Motor neuron (in vitro differentiated cells): ENCODE results near the gene KLHL25. TPM values are rescaled to one million over a fixed set of nuclear protein-coding genes. Genes with fewer than 3 reads are reported as not detected.
A peak's percentile ranks its signal among the peaks of the same experiment; 100 is the strongest.

Experiments used
- ATAC-seq, 8 experiments: fragments of 200-7000 bp; cut with Tn5 transposase; replicated peaks in 6 of 8; 2 replicates each; pipeline ENCODE4 v1.8.0; 2021; ENCODE audit warnings: mild to moderate bottlenecking in 8 of 8, moderate library complexity in 8 of 8
- H3K27ac ChIP-seq, 2 donors: fragments of 250-450 bp; sonication (Bioruptor Pico); 2 replicates each; pipeline ENCODE4 v1.9.0; 2021; ENCODE audit warnings: antibody characterized with exemption in 2 of 2, mild to moderate bottlenecking in 2 of 2, moderate library complexity in 1 of 2
- H3K4me1 ChIP-seq, 2 donors: fragments of 250-450 bp; sonication (Bioruptor Pico); replicated peaks in 1 of 2; 2 replicates each; pipeline ENCODE4 v1.6.1; 2021; ENCODE audit warnings: antibody characterized with exemption in 2 of 2, mild to moderate bottlenecking in 2 of 2, moderate library complexity in 1 of 2
- H3K4me3 ChIP-seq, 5 donors: fragments of 250-450 bp; sonication (Bioruptor Pico); 2 replicates each; pipeline ENCODE4 v1.9.0; 2021; ENCODE audit warnings: antibody characterized with exemption in 5 of 5, mild to moderate bottlenecking in 5 of 5, moderate library complexity in 4 of 5
- WGBS, 10 experiments: fragments of 450-650 bp; shearing (Covaris generic); methylation state at CpG; one replicate each; pipeline ENCODE4 v1.0.0; 2022; 5-methylcytosine and 5-hydroxymethylcytosine counted together
- in situ Hi-C, 9 experiments: fragments of 400-800 bp; cut with MboI; loops; one replicate each; pipeline ENCODE4 v1.15.0; 2021; ENCODE audit warnings: low sequenced_read_pairs in 9 of 9, low pct_unique_long_range_greater_than_20kb in 2 of 9; ENCODE audit not compliant: unreplicated experiment in 9 of 9
- total RNA-seq, 8 experiments: library from RNA; unstranded; fragments of 300-600 nt; gene quantifications; 2 replicates each; pipeline versions ENCODE4 v1.2.3 to v1.2.4, GENCODE V29; 2022

The KLHL25 gene
- total RNA-seq, 8 experiments from 2014 or later, result 1.1 to 19.2 (median 8.5) TPM

DNA sequence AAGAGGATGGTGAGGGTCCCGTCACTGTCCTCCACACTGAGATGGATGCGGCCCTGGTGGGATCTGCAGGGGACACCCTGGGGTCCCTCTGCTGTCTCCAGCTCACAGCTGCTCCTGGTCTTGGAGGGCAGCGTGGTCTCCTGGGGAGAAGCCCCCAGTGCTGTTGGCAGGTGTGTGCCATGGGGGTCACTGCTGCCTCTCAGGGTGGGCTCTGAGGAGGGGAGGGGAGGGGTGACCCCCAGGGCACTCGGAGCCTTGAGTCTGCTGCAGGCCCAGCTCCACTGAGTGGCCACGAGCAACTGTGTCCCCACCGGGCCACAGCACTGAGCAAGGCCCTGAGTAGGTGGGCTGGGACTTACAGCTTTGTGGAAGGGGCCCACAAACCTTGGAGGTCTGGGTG, 34.7 kb downstream of the KLHL25 start:
- H3K4me3 ChIP-seq, result no peak overlapping the region
- in situ Hi-C loops, result no loop called here
- 100% methylated on average over 1 of the region's 6 CpGs; no CpG with 5 or more reads in 9 of the 10 experiments for WGBS, 10 experiments
- no peak for ATAC-seq
- no peak overlapping the region for H3K27ac ChIP-seq
- peaks cover 0 to 34% of the 10 kb centered on the region in 2 donors for H3K4me1 ChIP-seq

DNA sequence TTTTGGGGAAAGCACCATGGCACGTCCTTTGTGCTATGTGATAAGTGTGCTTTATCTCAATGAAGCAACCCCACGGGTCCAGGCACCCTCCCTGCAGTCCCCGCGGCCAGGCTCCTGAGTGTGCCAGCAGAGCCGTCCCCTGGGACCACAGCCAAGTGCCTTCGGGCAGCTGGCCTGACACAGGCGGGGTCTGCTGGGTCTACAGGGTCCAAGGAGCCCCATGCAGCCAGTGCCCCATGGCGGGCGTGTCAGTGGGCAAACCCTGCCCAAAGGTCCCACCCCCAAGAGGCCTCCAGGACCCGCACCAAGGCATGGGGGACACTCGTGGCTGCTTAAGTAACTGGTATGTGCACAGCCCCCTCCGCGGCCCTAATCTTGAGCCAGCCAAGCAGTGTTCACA, 35.3 kb downstream of the KLHL25 start:
- in situ Hi-C loops, result no loop called here
- 56 to 93% (median 80%) methylated on average over 1 to 6 of the region's 13 CpGs; no CpG with 5 or more reads in 6 of the 10 experiments for WGBS, 10 experiments
- Histone ChIP-seq H3K27ac (no peak overlapping the region), H3K4me1 (peaks cover 0 to 30% of the 10 kb centered on the region in 2 donors), H3K4me3 (no peak overlapping the region)
- no peak for ATAC-seq

DNA sequence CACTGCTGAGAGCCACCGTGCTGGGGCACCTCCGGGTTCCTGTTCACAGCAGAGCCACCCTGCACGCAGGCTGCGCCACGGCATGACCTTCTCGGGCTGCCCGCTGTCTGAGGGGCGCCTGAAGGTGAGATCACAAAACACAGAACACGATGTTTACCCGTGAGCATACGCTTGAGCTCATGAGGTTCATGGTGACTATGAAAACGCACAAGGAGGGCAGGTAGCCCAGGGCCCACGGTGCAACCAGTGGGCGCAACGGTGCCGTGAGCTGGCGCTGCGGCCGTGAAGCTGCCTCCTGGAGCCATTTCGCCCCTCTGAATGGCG, 36.1 kb downstream of the KLHL25 start:
- no peak for ATAC-seq
- Histone ChIP-seq H3K4me3 (no peak overlapping the region), H3K4me1 (peaks cover 0 to 25% of the 10 kb centered on the region in 2 donors), H3K27ac (no peak overlapping the region)
- WGBS, 10 experiments, result 90 to 100% (median 97%) methylated on average over 2 to 14 of the region's 21 CpGs; no CpG with 5 or more reads in 4 of the 10 experiments
- in situ Hi-C loops, result no loop called here

DNA sequence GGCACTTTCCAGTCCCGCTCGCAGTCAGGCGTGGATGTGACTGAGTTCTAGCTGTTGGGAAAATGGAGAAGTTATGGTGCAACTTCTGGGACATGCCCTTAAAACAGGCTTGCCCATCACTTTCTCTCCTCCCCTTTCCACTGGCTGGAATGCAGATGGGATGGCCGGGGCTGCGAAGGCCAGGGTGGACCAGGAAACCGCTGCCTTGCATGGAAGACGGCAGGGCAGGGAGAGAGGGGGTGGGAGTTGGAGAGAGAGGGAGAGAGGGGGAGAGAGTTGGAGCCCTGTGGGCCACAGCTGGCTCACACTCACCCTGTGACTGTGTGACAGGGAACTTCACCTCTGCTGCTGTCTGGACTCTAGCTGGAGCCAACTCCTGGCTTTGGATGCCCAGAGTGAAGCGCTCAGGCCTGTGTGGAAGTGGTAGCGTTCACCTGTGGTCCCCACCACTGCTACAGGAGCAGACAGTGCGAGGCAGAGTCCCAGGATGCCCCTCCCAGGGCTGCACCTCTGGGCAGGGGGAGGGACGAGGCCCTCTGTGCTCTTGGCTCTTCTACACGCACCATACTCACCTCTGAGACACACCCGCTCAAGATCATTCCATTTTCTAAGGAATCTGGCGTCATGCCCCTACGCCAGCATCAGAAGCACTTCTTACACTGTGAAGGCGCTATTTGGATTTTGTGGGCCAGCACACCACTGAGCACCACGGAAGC, 36.6 kb downstream of the KLHL25 start:
- H3K4me1 ChIP-seq, result peaks cover under 1 to 26% of the 10 kb centered on the region in 2 donors
- in situ Hi-C loops, result no loop called here
- no peak for ATAC-seq

DNA sequence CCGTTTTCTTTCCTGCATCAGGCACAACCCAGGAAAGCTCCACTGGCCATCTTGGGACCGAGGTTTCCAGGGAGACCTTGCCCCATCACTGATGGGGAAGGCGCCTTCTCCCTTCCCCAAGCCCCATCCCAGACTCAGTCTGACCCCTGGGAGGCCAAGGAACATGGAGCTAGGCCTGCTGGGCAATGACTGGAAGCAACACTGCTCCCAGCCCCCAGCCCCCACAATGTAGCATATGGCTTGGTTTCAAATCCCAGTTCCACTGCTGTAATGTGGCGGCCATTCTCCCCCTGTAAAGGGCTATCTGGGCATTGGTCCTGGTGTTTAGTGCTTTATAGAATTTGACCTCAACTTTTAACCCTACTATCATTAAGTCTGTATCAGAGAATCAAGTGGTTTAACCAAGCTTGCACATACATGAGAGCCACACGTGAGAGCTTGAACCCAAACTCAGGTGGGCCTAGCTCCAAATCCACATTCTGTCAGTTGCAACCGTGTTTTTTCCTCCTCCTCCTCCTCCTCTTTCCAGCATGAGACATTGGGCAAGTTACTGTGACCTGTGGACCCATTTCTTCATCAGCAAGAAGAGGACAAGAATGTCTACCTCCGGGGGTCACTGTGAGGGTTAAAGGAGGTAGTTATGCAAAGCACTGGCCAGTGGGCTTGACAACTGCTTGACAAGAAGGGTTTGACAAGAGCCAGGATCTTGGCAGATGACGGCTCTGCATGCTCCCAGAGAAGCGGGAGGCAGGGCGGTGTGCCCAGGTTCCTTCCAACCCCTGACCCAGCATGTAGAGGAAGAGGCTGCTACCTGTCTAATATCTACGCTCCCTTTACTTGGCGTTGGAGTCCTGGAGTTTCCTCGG, 37.4 kb downstream of the KLHL25 start:
- no peak overlapping the region for H3K4me3 ChIP-seq
- peaks cover 8 to 28% of the 10 kb centered on the region in 2 donors for H3K4me1 ChIP-seq
- H3K27ac ChIP-seq, result no peak overlapping the region
- no peak for ATAC-seq
- WGBS, 10 experiments, result 97 to 100% (median 100%) methylated on average over 1 to 6 of the region's 13 CpGs; no CpG with 5 or more reads in 5 of the 10 experiments
- in situ Hi-C loops, result no loop called here

More for the DNA sequence above, 36.6 kb downstream of the KLHL25 start:
- no peak overlapping the region for H3K27ac ChIP-seq
- WGBS, 10 experiments, result 70 to 100% (median 94%) methylated on average over 2 to 6 of the region's 17 CpGs; no CpG with 5 or more reads in 6 of the 10 experiments
- no peak overlapping the region for H3K4me3 ChIP-seq

DNA sequence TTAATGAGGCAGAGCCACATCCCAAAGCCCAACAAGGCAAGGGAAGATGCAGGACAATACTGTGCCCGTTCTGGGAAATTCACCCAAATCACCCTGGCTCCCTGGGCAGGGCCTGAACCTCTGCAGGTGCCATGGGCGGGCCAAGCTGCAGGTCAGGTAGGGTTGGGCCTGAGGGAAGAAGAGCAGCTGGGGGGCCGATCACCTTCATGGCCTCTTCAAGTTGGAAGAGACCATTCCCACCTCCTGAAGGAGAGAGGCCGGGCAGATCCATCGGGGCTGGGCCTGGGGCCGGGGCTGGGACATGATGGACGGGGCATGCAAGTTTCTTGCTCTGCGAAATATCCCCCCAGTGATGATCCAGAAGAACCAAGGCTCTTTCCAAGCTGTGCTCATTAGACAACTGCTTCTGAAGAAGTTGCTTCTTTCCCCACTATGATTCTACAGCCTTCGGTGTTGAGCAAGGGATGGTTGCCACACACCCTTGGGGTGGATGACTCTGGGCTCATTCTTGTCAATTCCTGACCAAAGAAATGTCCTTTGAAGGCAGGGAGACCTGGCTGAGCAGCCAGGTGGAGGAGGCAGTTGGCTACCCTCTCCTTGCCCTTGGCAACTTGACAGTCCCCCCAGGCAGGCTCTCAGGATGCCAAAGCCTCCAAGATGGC, 38.2 kb downstream of the KLHL25 start:
- in situ Hi-C loops, result no loop called here
- Histone ChIP-seq H3K27ac (no peak overlapping the region), H3K4me3 (no peak overlapping the region), H3K4me1 (peaks cover 15 to 27% of the 10 kb centered on the region in 2 donors)
- no peak for ATAC-seq
- WGBS, 10 experiments, result 43 to 83% (median 76%) methylated on average over 1 of the region's 9 CpGs; no CpG with 5 or more reads in 6 of the 10 experiments

DNA sequence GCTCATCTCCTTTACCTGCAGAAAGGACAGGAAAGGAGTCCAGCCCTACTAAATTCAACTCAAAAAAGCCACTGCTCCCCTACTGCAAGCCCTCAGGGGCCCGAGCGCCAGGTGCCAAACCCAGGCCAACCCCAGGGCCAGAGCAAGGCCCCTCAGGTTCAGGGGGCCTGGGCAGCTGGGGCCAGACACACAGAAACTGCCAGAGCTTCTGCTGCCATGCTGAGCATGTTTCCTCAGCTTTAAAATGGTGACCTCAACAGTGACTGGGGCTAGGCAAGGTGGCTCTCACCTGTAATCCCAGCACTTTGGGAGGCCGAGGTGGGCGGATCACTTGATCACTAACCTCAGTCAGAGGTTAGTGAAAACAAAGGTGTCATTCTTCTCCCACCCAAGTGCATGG, 38.8 kb downstream of the KLHL25 start:
- H3K4me1 ChIP-seq, result peaks cover 21 to 25% of the 10 kb centered on the region in 2 donors
- H3K4me3 ChIP-seq, result no peak overlapping the region
- H3K27ac ChIP-seq, result no peak overlapping the region
- in situ Hi-C loops, result no loop called here
- WGBS, 10 experiments, result 100% methylated on average over 2 of the region's 4 CpGs; no CpG with 5 or more reads in 8 of the 10 experiments
- no peak for ATAC-seq

DNA sequence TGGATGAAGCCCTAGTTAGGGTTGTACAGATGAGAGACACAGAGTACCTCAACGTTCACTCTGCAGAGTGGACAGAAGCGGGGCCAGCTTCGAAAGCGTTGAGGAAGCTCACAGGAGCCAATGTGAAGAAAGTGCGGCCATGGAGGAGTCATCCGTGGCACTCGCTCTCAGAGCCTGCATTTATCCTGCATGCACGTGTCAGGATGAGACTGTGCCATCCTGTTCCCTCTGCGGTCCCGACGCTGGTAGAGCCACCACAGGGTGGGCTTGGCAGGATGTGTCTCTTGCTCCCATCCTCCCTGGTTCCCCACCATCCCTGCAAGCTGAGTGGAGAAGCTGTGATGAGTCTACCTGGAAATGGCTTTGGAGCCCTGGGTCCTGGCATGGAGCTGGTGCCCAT, 39.3 kb downstream of the KLHL25 start:
- in situ Hi-C loops, result no loop called here
- no peak overlapping the region for H3K4me3 ChIP-seq
- H3K4me1 ChIP-seq, result peaks cover 26% of the 10 kb centered on the region in 2 donors
- no peak for ATAC-seq
- 79 to 100% (median 98%) methylated on average over 1 to 7 of the region's 11 CpGs; no CpG with 5 or more reads in 5 of the 10 experiments for WGBS, 10 experiments
- H3K27ac ChIP-seq, result no peak overlapping the region

DNA sequence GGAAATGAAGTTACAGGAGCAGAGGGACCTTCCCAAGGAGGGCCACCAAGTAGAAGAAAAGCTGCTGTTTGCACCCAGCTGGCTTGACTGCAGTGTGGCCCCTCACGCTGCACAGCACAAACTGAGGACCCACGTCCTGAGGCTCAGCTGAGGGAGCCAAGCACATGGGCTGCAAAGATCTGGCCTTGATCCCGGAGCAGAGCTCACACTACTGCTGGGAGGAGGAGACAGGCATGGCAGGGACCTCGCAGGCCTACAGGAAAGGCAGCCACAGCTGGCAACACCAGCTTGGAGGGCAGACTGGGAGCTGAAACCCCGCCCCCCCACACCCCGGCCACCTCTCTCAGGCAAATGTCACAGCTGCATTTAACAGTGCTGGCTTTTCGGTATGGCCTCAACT, 39.7 kb downstream of the KLHL25 start:
- 18 to 100% (median 85%) methylated on average over 1 to 2 of the region's 7 CpGs; no CpG with 5 or more reads in 6 of the 10 experiments for WGBS, 10 experiments
- Histone ChIP-seq H3K4me1 (peaks cover 31% of the 10 kb centered on the region in 2 donors), H3K27ac (no peak overlapping the region), H3K4me3 (no peak overlapping the region)
- in situ Hi-C loops, result no loop called here
- no peak for ATAC-seq

DNA sequence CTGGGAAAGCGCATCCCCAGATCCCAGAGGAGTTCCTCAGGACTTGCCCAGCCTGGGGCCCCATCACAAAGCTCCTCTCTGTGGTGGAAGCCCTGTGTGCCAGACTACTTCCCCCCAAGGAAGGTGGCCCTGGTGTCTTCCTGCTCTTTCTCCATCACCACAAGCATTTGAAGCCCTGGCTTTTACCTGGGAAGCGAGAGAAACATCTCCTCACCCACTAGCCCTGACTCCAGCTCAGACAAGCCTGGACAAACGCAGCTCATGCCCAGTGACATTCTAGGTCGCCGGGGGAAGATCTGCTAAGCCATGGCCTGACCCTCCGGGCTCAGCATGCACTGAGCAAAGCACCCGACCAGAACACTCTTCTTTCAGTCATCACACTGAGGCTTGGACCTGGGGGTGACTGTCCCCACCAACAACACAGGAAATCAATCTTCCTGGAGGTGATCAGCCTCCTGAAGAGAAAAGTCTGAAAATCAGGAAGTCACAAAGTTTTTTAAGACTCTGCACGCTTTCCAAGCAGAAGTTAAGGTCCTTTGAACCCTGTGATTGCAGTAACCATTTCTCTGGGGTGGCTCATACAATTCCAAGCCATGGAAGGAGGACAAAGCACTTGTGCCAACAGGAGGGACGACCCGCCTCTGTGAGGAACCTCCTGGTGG, 40.8 kb downstream of the KLHL25 start:
- in situ Hi-C loops, result no loop called here

DNA sequence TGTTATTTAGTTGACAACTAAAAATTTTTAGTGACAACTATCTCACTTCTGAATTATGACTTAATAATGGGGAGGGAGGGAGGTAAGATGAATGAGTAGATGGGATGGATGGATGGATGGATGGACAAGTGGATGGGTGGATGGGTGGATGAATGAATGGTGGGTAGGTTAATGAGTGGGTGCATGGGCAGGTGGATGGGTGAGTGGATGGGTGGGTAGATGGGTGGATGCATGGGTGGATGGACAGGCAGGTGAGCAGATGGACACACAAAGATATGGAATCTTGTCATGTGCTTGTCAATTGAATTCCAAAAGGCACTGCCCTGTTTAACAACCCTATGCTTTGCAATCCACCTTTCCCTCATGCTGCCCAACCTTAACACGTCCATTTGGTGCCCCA, 41.5 kb downstream of the KLHL25 start:
- Histone ChIP-seq H3K4me1 (peaks cover 42 to 46% of the 10 kb centered on the region in 2 donors), H3K4me3 (no peak overlapping the region), H3K27ac (no peak overlapping the region)
- no peak for ATAC-seq
- in situ Hi-C loops, result no loop called here
- WGBS, 10 experiments, result 80 to 100% (median 100%) methylated on average over 1 of the region's 1 CpG; no CpG with 5 or more reads in 5 of the 10 experiments

More for the DNA sequence above, 40.8 kb downstream of the KLHL25 start:
- H3K27ac ChIP-seq, result peak overlapping the region in 1 of 2 donors; percentile 11
- no peak overlapping the region for H3K4me3 ChIP-seq
- 60 to 100% (median 98%) methylated on average over 1 to 6 of the region's 10 CpGs; no CpG with 5 or more reads in 4 of the 10 experiments for whole genome bisulfite sequencing, 10 experiments
- ATAC-seq, result no peak
- H3K4me1 ChIP-seq, result peaks cover 40 to 41% of the 10 kb centered on the region in 2 donors

DNA sequence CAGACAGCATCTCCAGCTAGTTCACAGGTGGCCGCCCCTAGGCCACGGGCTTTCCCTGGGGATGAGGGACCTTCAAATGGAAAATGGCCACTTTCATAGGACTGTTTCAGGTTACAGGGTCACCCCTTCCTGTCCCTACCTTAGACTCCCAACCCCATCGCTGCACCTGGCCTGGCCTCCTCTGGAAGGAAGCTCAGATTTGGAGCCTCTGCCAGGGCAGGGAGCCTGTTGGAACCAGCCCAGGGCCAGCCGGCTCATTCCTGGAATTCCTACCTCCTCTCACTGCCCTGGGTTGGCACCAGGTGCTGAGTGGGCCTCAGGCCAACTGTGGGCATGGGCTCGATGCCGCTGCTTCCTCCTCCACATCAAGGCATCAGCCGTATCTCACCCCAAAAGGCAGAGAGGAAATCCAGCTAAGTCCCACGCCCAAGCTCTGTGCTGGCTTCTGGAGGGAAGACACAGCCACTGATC, 42.2 kb downstream of the KLHL25 start:
- Histone ChIP-seq H3K4me3 (no peak overlapping the region), H3K4me1 (peaks cover 42 to 49% of the 10 kb centered on the region in 2 donors), H3K27ac (peak overlapping the region in 1 of 2 donors; percentile 88)
- in situ Hi-C loops, result no loop called here
- ATAC-seq, result no peak
- 53 to 100% (median 82%) methylated on average over 1 to 5 of the region's 8 CpGs; no CpG with 5 or more reads in 4 of the 10 experiments for WGBS, 10 experiments
